PC-9 (cell line): ENCODE data around the gene FAM131B. TPM values are rescaled to one million over a fixed set of nuclear protein-coding genes. Genes with fewer than 3 reads are reported as not detected.
"Not testable (repeated sequence)": the region's sequence is repeated elsewhere in the genome, so short reads cannot be mapped to it uniquely, and the experiment has no call there.

Experiments
- BruUV-seq: library from RNA; stranded (reverse); fragments of 400-500 nt; replicated peaks from 2 replicates; lab custom pipeline; 2021; lab: Mats Ljungman, UMichigan
- CTCF ChIA-PET: fragments of 300-600 bp; sonication (Branson Sonifier 250); formaldehyde crosslinking; loops from one replicate; lab custom pipeline; 2022; ENCODE audit warnings: antibody characterized with exemption; lab: Charles Lee
- POLR2A ChIA-PET: fragments of 300-600 bp; sonication (Branson Sonifier 250); formaldehyde crosslinking; loops from one replicate; lab custom pipeline; 2022; ENCODE audit warnings: antibody characterized with exemption; ENCODE audit not compliant: unreplicated experiment; lab: Charles Lee
- DNase-seq, 2 experiments: peaks; one replicate each; pipeline versions ENCODE4 v3.0.0 to v3.0.0-alpha.2; 2015 to 2022; ENCODE audit warnings: mixed read lengths in 1 of 2
- H2AFZ ChIP-seq: fragments of 200-600 bp; sonication (generic); 2 replicates; pipeline ENCODE4 v1.8.1; 2017; ENCODE audit warnings: antibody characterized with exemption
- H3F3A ChIP-seq: fragments of 200-600 bp; sonication (generic); 2 replicates; pipeline ENCODE4 v1.8.1; 2017; ENCODE audit warnings: antibody characterized with exemption, mild to moderate bottlenecking, low read depth; ENCODE audit not compliant: insufficient read depth
- H3K27ac ChIP-seq: fragments of 200-600 bp; sonication (generic); 2 replicates; pipeline ENCODE4 v1.6.1; 2016; ENCODE audit warnings: mixed run types
- H3K27me3 ChIP-seq: fragments of 200-600 bp; sonication (generic); 2 replicates; pipeline ENCODE4 v1.6.1; 2016; ENCODE audit warnings: low read depth, mixed run types; ENCODE audit not compliant: insufficient read depth
- H3K36me3 ChIP-seq: fragments of 200-600 bp; sonication (generic); 2 replicates; pipeline ENCODE4 v1.6.1; 2016; ENCODE audit warnings: low read depth, mixed run types
- H3K4me1 ChIP-seq: fragments of 200-600 bp; sonication (generic); replicated peaks from 2 replicates; pipeline ENCODE4 v1.6.1; 2016; ENCODE audit warnings: mixed run types; ENCODE audit not compliant: insufficient read depth
- H3K4me2 ChIP-seq: fragments of 200-600 bp; sonication (generic); 2 replicates; pipeline ENCODE4 v1.6.1; 2017; ENCODE audit warnings: mixed run types
- H3K4me3 ChIP-seq: fragments of 200-600 bp; sonication (generic); 2 replicates; pipeline ENCODE4 v1.6.1; 2016; ENCODE audit warnings: mixed run types
- H3K79me2 ChIP-seq: fragments of 200-600 bp; sonication (generic); 2 replicates; pipeline ENCODE4 v1.6.1; 2017; ENCODE audit warnings: low read depth, mixed run types
- H3K9me2 ChIP-seq: fragments of 200-600 bp; sonication (generic); 2 replicates; pipeline ENCODE4 v1.8.1; 2017; ENCODE audit warnings: mild to moderate bottlenecking; ENCODE audit not compliant: insufficient read depth
- H3K9me3 ChIP-seq: fragments of 200-600 bp; sonication (generic); 2 replicates; pipeline ENCODE4 v1.8.1; 2016; ENCODE audit warnings: low read depth; ENCODE audit not compliant: insufficient read depth
- H4K20me1 ChIP-seq: fragments of 200-600 bp; sonication (generic); 2 replicates; pipeline ENCODE4 v1.8.1; 2017; ENCODE audit not compliant: insufficient read depth
- CTCF ChIP-seq: fragments of 200-600 bp; sonication (generic); conservative IDR thresholded peaks from 2 replicates; pipeline ENCODE4 v1.6.1; 2017; ENCODE audit warnings: mixed run types, antibody characterized with exemption, mild to moderate bottlenecking, moderate library complexity
- EZH2 ChIP-seq: fragments of 200-600 bp; sonication (generic); IDR thresholded peaks from 2 replicates; pipeline ENCODE4 v1.8.0; 2017; ENCODE audit warnings: antibody characterized with exemption, low read depth
- intact Hi-C: fragments of 100-400 bp; cut with micrococcal nuclease; formaldehyde crosslinking; loops from one replicate; pipeline ENCODE4 v1.10.0; 2022; ENCODE audit not compliant: unreplicated experiment
- total RNA-seq: library from RNA; stranded (reverse); gene quantifications from 2 replicates; pipeline ENCODE4 v1.2.3, GENCODE V29; 2021

The FAM131B gene
- total RNA-seq, 1 experiment from 2014 or later, result 0.65 TPM

DNA sequence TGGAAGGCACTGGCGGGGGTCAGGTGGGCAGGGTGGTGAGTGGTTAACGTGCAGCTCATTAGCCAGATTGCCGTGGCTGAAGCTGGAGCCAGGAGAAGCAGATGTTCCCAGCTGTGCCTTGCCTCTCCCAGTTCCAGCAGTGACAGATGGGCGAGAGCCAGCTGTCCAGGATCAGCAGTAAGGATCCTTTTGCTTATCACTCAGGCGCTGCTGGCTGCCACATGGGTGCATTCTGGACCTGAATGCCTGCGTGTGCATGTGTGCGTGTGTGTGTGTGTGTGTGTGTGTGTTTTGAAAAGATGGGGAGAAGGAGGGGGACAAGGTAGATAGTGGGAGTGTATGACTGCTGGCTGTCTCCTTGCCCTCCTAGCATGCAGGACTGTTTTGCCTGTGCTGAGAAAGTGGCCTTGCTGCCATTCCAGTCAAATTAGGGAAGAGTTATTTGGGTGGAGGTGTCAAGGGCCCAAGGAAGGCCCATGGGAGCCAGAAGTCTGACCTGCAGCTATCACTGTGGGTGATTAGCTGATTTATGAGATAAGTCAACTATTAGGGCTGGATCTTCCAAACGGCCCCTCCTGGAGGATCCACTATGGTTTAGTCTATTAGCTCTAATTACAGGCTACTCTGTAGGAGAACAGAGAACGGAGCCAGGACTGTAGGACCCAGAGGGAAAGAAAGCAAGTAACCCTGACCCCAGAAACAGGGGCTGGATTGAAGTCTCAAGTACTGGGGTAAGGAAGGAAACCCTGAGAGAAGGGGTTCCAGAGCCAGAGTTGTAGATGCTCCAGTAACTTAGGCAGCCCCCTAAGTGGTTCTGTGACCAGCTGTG, 42.9 kb upstream of the FAM131B start:
- Histone ChIP-seq H3K27me3 (no peaks in the 10 kb centered on the region), H3K27ac (no peak overlapping the region), H3K4me2 (no peak overlapping the region), H3F3A (peaks cover 9% of the 10 kb centered on the region; the same call in 1 of the 2 replicates), H3K9me2 (no peaks in the 10 kb centered on the region), H3K4me1 (peaks cover 23% of the 10 kb centered on the region), H4K20me1 (no peaks in the 10 kb centered on the region), H3K4me3 (no peak overlapping the region), H3K36me3 (0 out of 2 replicates have a peak, but pooled peaks cover 2% of the 10 kb centered on the region), H3K9me3 (no peaks in the 10 kb centered on the region), H3K79me2 (peaks cover 25% of the 10 kb centered on the region), H2AFZ (no peak overlapping the region)
- no TSS peak for BruUV-seq
- POLR2A ChIA-PET, result interaction anchor here (0.6 to 0.8 kb wide), 2 partner anchors 10 to 46 kb away, joined by 9 to 11 read pairs; no protein-coding TSS in a partner anchor
- CTCF ChIA-PET, result no interaction called here
- TF ChIP-seq EZH2, result no peak
- no peak for TF ChIP-seq CTCF
- intact Hi-C loops, result loop anchor here (5.0 kb wide), 1 partner anchor 188 kb away; no protein-coding TSS in a partner anchor
- DNase-seq, result peak in 1 of 2 experiments; percentile 26

- H3K27me3 ChIP-seq, H3K4me3 ChIP-seq, POLR2A ChIA-PET, H3K4me2 ChIP-seq, H3K27ac ChIP-seq, H3K36me3 ChIP-seq, H3F3A ChIP-seq, H3K9me2 ChIP-seq, CTCF ChIA-PET, H4K20me1 ChIP-seq, H3K4me1 ChIP-seq, BruUV-seq, H2AFZ ChIP-seq, H3K9me3 ChIP-seq, intact Hi-C loops: not testable (repeated sequence)
- peaks cover 15% of the 10 kb centered on the region for H3K79me2 ChIP-seq
- DNase-seq, result peak in 1 of 2 experiments; percentile 22
Observed at GRCh38 chr7:143402233-143402632, 39.7 kb upstream of the FAM131B start.

DNA sequence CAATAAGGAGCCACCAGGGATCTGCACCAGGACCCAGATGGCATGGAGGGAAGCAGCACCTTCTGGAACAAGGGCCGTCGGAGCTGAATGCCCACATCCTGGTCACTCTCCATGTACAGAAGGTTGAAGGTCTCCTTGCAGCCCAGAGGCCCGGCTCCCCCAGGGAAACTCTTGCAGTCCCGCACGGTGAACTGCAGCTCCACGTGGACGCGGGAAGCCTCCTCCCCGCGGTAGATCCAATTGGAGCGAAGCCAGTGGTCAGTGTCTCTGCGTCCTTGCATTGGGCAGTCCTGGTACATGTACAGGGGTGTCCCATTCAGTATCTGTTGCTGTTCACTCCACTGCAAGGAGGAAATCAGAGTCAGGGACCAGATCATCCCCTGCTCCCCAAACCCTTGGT, 38.8 kb upstream of the FAM131B start:
- Histone ChIP-seq H3K79me2 (peaks cover 8% of the 10 kb centered on the region; the same call in 1 of the 2 replicates), H3K9me3 (no peaks in the 10 kb centered on the region), H3F3A (peaks cover 5% of the 10 kb centered on the region; the same call in 1 of the 2 replicates), H3K4me1 (no peaks in the 10 kb centered on the region), H3K9me2 (no peaks in the 10 kb centered on the region), H3K27ac (no peak overlapping the region), H2AFZ (no peak overlapping the region), H3K4me2 (no peak overlapping the region), H3K36me3 (0 out of 2 replicates have a peak, but pooled peaks cover 2% of the 10 kb centered on the region), H3K27me3 (no peaks in the 10 kb centered on the region), H4K20me1 (no peaks in the 10 kb centered on the region), H3K4me3 (no peak overlapping the region)
- POLR2A ChIA-PET, result no interaction called here
- peak in 1 of 2 experiments; percentile 28 for DNase-seq
- intact Hi-C loops, result no loop called here
- BruUV-seq, result no TSS peak
- TF ChIP-seq EZH2 (no peak), CTCF (no peak)
- CTCF ChIA-PET, result interaction anchor here (0.5 to 0.7 kb wide), 2 partner anchors 16 to 389 kb away, joined by 5 to 7 read pairs; no protein-coding TSS in a partner anchor
